IPS-NIHi11 (cell line): ENCODE measurements around the gene UBE3D.

Source experiments
- DNase-seq: peaks from one replicate; pipeline ENCODE4 v3.0.0; 2012; ENCODE audit warnings: mixed read lengths, low spot score

UBE3D gene

GRCh38 chr6:83065511-83066192 lies at the start of gene UBE3D:
UBE3D (minus strand) TSS chr6:83065841; CDS start chr6:83065718, 123 bp downstream.
- peak; percentile 89 for DNase-seq

- no peak for DNase-seq
These were observed 48.5 kb upstream of the UBE3D start for GRCh38 chr6:83114164-83114563.

- no peak for DNase-seq
These were observed 47.6 kb upstream of the UBE3D start for GRCh38 chr6:83113258-83113657.

GRCh38 chr6:83108378-83108777 lies 42.7 kb upstream of the UBE3D start:
- DNase-seq, result no peak

GRCh38 chr6:83098589-83098988 lies 32.9 kb upstream of the UBE3D start:
- no peak for DNase-seq

GRCh38 chr6:83097675-83098074 lies 32.0 kb upstream of the UBE3D start:
- no peak for DNase-seq

- no peak for DNase-seq
These were observed 31.6 kb upstream of the UBE3D start for GRCh38 chr6:83097204-83097603.

GRCh38 chr6:83096791-83097190 lies 31.1 kb upstream of the UBE3D start:
- DNase-seq, result no peak

- DNase-seq, result no peak
These were observed 27.2 kb upstream of the UBE3D start for GRCh38 chr6:83092756-83093399.

- DNase-seq, result no peak
These were observed 21.1 kb upstream of the UBE3D start for GRCh38 chr6:83086751-83087150.

GRCh38 chr6:83083476-83083875 lies 17.8 kb upstream of the UBE3D start:
- no peak for DNase-seq

GRCh38 chr6:83073615-83074014 lies 8.0 kb upstream of the UBE3D start:
- DNase-seq, result no peak

- no peak for DNase-seq
These were observed 7.1 kb upstream of the UBE3D start for GRCh38 chr6:83072726-83073125.

GRCh38 chr6:83071707-83072106 lies 6.1 kb upstream of the UBE3D start:
- DNase-seq, result no peak

- DNase-seq, result no peak
These were observed 5.4 kb upstream of the UBE3D start for GRCh38 chr6:83071023-83071422.

- no peak for DNase-seq
These were observed 4.0 kb upstream of the UBE3D start for GRCh38 chr6:83069633-83070032.

- DNase-seq, result no peak
These were observed 3.0 kb upstream of the UBE3D start for GRCh38 chr6:83068616-83069015.

- peak; percentile 90 for DNase-seq
These were observed 2.1 kb upstream of the UBE3D start, which contains the start of gene DOP1A for GRCh38 chr6:83067448-83068439. DOP1A (plus strand) TSS chr6:83067671; CDS start chr6:83096978, 29,307 bp downstream.

GRCh38 chr6:83062225-83062624 lies 3.4 kb downstream of the UBE3D start:
- no peak for DNase-seq

GRCh38 chr6:83061190-83061589 lies 4.5 kb downstream of the UBE3D start:
- no peak for DNase-seq

GRCh38 chr6:83057705-83058321 lies 7.8 kb downstream of the UBE3D start:
- DNase-seq, result peak; percentile 34

- peak; percentile 67 for DNase-seq
These were observed 10.2 kb downstream of the UBE3D start for GRCh38 chr6:83055366-83055964.
